Hepatocyte (in vitro differentiated cells): ENCODE measurements around the gene ARHGEF26.

Experiments
- EZH2 ChIP-seq: fragments of 200-600 bp; sonication (generic); IDR thresholded peaks from 2 replicates; pipeline ENCODE4 v1.6.1; 2016; ENCODE audit warnings: antibody characterized with exemption, mild to moderate bottlenecking, borderline replicate concordance
- TF ChIP-seq, protein P1 (sequence below): fragments of 200-600 bp; sonication (generic); IDR thresholded peaks from 2 replicates; pipeline ENCODE4 v1.5.1; 2016; ENCODE audit warnings: antibody characterized with exemption, mild to moderate bottlenecking; ENCODE audit not compliant: poor library complexity

DNA sequence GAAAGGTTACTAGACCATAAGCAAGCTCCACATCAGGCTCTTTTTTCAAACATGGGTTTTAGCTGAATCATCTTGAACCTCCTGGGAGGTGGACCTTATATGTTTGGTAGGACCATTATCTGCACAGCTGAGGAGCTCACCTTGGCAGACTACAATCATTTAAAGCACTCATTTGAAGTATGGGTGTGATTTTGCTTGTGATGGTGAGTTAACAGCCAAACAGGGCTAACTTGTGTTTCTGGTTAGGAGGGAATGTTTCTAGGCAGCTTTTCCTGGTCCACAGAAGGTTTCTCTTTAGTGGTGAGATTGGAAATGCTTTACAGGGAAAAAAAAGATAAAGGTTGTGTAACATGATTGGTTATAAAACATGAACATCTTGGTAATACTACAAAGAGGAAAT is 61.8 kb downstream of the ARHGEF26 start:
- TF ChIP-seq, protein P1, sequence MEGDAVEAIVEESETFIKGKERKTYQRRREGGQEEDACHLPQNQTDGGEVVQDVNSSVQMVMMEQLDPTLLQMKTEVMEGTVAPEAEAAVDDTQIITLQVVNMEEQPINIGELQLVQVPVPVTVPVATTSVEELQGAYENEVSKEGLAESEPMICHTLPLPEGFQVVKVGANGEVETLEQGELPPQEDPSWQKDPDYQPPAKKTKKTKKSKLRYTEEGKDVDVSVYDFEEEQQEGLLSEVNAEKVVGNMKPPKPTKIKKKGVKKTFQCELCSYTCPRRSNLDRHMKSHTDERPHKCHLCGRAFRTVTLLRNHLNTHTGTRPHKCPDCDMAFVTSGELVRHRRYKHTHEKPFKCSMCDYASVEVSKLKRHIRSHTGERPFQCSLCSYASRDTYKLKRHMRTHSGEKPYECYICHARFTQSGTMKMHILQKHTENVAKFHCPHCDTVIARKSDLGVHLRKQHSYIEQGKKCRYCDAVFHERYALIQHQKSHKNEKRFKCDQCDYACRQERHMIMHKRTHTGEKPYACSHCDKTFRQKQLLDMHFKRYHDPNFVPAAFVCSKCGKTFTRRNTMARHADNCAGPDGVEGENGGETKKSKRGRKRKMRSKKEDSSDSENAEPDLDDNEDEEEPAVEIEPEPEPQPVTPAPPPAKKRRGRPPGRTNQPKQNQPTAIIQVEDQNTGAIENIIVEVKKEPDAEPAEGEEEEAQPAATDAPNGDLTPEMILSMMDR = no peak
- no peak for TF ChIP-seq EZH2
